Stomach (tissue), 9 donors: ENCODE measurements around the gene ZC3H6. TPM values are rescaled to one million over a fixed set of nuclear protein-coding genes. Genes with fewer than 3 reads are reported as not detected.

Experiments used
- DNase-seq, 2 donors: peaks; one replicate each; pipeline versions ENCODE4 v3.0.0 to v3.0.0-alpha.2; 2013 to 2019
- H3K27ac ChIP-seq, 5 donors: fragments of 200-600 bp in 4 of 5; sonication (generic) in 4 of 5; one replicate each; pipeline ENCODE4 v1.5.1; 2013 to 2019; ENCODE audit warnings: mild to moderate bottlenecking in 1 of 5, moderate library complexity in 1 of 5
- H3K27me3 ChIP-seq, 3 donors: fragments of 200-600 bp; sonication (generic); one replicate each; pipeline ENCODE4 v1.5.1; 2017 to 2019; ENCODE audit warnings: mixed run types in 1 of 3
- H3K36me3 ChIP-seq, 4 donors: fragments of 200-600 bp; sonication (generic); 1 replicate in 3 of 4; 2 replicates in 1 of 4; pipeline ENCODE4 v1.5.1; 2016 to 2019
- H3K4me1 ChIP-seq, 4 donors: fragments of 200-600 bp; sonication (generic); one replicate each; pipeline ENCODE4 v1.5.1; 2016 to 2019
- H3K4me3 ChIP-seq, 4 donors: fragments of 200-600 bp; sonication (generic) in 3 of 4; one replicate each; pipeline ENCODE4 v1.5.1; 2016 to 2019; ENCODE audit warnings: mild to moderate bottlenecking in 1 of 4
- H3K9me3 ChIP-seq, 4 donors: fragments of 200-600 bp; sonication (generic); one replicate each; pipeline ENCODE4 v1.5.1; 2016 to 2019
- CTCF ChIP-seq, 7 experiments: fragments of 450-650 bp in 4 of 7; fragments of 200-600 bp in 3 of 7; sonication (generic) in 3 of 7; IDR thresholded peaks; one replicate each; pipeline ENCODE4 v1.5.1; 2016 to 2019; ENCODE audit warnings: antibody characterized with exemption in 7 of 7, control low read depth in 2 of 7, mild to moderate bottlenecking in 1 of 7
- EP300 ChIP-seq: sonication (generic); formaldehyde crosslinking; IDR thresholded peaks from one replicate; pipeline ENCODE4 v1.6.1; 2017; ENCODE audit warnings: antibody characterized with exemption
- POLR2A ChIP-seq, 4 donors: fragments of 450-650 bp; IDR thresholded peaks; one replicate each; pipeline ENCODE4 v1.6.1; 2016; ENCODE audit warnings: antibody characterized with exemption in 4 of 4, control low read depth in 2 of 4, mild to moderate bottlenecking in 1 of 4, moderate library complexity in 1 of 4
- POLR2AphosphoS5 ChIP-seq, 3 donors: sonication (generic); formaldehyde crosslinking; IDR thresholded peaks; one replicate each; pipeline ENCODE4 v1.6.1; 2016; ENCODE audit warnings: antibody characterized with exemption in 3 of 3
- WGBS, 5 donors: extraction: QIAGEN DNeasy Blood & Tissue Kit in 3 of 5; methylation state at CpG; one replicate each; pipeline versions ENCODE4 v1.1.5 to v1.1.7; 2013 to 2018; 5-methylcytosine and 5-hydroxymethylcytosine counted together
- intact Hi-C: fragments of 100-400 bp; cut with DNase I; formaldehyde crosslinking; loops from one replicate; pipeline ENCODE4 v1.15.1; 2023; ENCODE audit warnings: low total_unique reads
- polyA plus RNA-seq, 3 donors: library from polyadenylated mRNA; stranded (reverse); fragments of 200-250 nt; gene quantifications; one replicate each; pipeline ENCODE4 v1.2.3, GENCODE V29; 2013
- total RNA-seq, 5 donors: library from RNA; depleted of rRNA; stranded (reverse); fragments of >200 nt; gene quantifications; one replicate each; pipeline versions ENCODE4 v1.1.0 to v1.2.3, GENCODE V29; 2014 to 2016
- donor health status: healthy with polysubstance abuse.
- donor health status: Bipolar disorder and iron deficiency.
- donor health status: healthy.

The ZC3H6 gene
- total and polyA plus RNA-seq, 8 donors = 0.61 to 15.6 (median 2.9) TPM

DNA sequence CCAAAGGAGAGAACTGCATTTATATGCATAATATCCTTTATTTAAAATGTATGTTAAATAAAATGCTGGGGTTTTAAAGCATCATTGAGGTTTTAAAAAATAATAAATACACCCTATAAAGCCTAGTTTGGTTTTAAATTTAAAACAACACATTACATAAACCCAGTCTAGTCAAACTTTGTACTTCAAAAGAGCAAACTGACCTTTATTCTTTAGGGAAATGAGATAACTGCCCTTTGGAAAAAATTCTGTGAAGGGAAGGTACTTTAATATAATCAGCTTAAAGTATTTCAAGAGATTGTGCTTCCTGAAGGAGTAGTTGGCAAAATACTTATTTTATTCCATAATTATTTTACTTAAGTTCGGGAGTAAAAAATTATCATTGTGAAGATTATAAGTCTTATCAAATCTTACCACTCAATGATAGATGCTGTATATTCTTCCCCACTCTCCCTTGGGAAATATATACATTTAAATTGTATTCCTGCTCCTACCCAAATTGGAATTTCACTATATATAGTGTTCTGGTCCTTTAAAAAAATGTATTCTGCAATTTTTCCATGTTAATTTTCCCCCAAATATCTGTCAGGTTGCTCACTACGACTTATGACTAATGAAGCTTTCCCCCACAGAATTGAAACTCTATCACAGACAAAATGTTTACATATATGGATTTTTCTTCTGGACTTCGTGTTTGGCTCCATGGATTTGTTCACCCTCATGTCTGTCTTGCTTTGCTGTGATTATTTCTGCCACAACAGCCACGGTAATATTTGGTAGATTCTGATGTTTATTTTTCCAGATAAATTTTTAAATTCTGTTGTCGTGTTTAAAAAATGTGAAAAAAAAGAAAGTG is 42.1 kb downstream of the ZC3H6 start:
- H3K4me3 ChIP-seq = no peak overlapping the region
- intact Hi-C loops = loop anchor here (2.0 kb wide), 1 partner anchor 27 kb away; no protein-coding TSS in a partner anchor
- H3K9me3 ChIP-seq = no peaks in the 10 kb centered on the region
- DNase-seq = peak in 1 of 2 donors; percentile 17
- H3K36me3 ChIP-seq = peaks cover 0 to 39% (median 23%) of the 10 kb centered on the region in 4 donors
- H3K27ac ChIP-seq = no peak overlapping the region
- WGBS, 5 donors = 59 to 65% (median 62%) methylated on average over 5 of the region's 5 CpGs
- H3K27me3 ChIP-seq = no peaks in the 10 kb centered on the region
- peaks cover 0 to 5% (median 0%) of the 10 kb centered on the region in 4 donors for H3K4me1 ChIP-seq
- TF ChIP-seq POLR2A (IDR thresholded peaks at IDR 0.05) (no peak), POLR2AphosphoS5 (IDR thresholded peaks at IDR 0.05) (no peak), CTCF (IDR thresholded peaks at IDR 0.05) (no peak)

GRCh38 chr2:112318515-112318914 is 43.1 kb downstream of the ZC3H6 start:
- Histone ChIP-seq H3K4me3 (no peak overlapping the region), H3K27ac (no peak overlapping the region), H3K4me1 (peaks cover 0 to 5% (median 0%) of the 10 kb centered on the region in 4 donors), H3K9me3 (no peaks in the 10 kb centered on the region), H3K27me3 (no peaks in the 10 kb centered on the region), H3K36me3 (peaks cover 0 to 39% (median 21%) of the 10 kb centered on the region in 4 donors)
- no peak for TF ChIP-seq EP300
- no peak for DNase-seq
- intact Hi-C loops = loop anchor here (2.0 kb wide), 1 partner anchor 26 kb away; no protein-coding TSS in a partner anchor
- WGBS, 5 donors = 58 to 76% (median 72%) methylated on average over 3 of the region's 3 CpGs

- no peak for TF ChIP-seq POLR2A (IDR thresholded peaks at IDR 0.05)
- TF ChIP-seq EP300 = no peak
- TF ChIP-seq CTCF (IDR thresholded peaks at IDR 0.05) = no peak
- no peak for TF ChIP-seq POLR2AphosphoS5 (IDR thresholded peaks at IDR 0.05)
- DNase-seq = no peak
- intact Hi-C loops = no loop called here
- H3K9me3 ChIP-seq = no peaks in the 10 kb centered on the region
- H3K27ac ChIP-seq = no peak overlapping the region
- 89 to 98% (median 92%) methylated on average over 3 of the region's 3 CpGs for whole genome bisulfite sequencing, 5 donors
- H3K4me3 ChIP-seq = no peak overlapping the region
- peaks cover 0 to 61% (median 45%) of the 10 kb centered on the region in 4 donors for H3K36me3 ChIP-seq
- peaks cover 0 to 3% (median 0%) of the 10 kb centered on the region in 4 donors for H3K4me1 ChIP-seq
- no peaks in the 10 kb centered on the region for H3K27me3 ChIP-seq
Measured at GRCh38 chr2:112321375-112322320, 46.3 kb downstream of the ZC3H6 start.

- no peak for DNase-seq
- intact Hi-C loops = no loop called here
- TF ChIP-seq CTCF (IDR thresholded peaks at IDR 0.05) (no peak), POLR2AphosphoS5 (IDR thresholded peaks at IDR 0.05) (no peak), POLR2A (IDR thresholded peaks at IDR 0.05) (no peak), EP300 (no peak)
Measured at GRCh38 chr2:112322919-112323318, 47.5 kb downstream of the ZC3H6 start.

More at GRCh38 chr2:112322919-112323318, 47.5 kb downstream of the ZC3H6 start:
- H3K27ac ChIP-seq = no peak overlapping the region
- H3K9me3 ChIP-seq = no peaks in the 10 kb centered on the region
- peaks cover 1 to 63% (median 50%) of the 10 kb centered on the region in 4 donors for H3K36me3 ChIP-seq
- WGBS, 5 donors = 85 to 93% (median 90%) methylated on average over 3 of the region's 3 CpGs
- no peaks in the 10 kb centered on the region for H3K4me1 ChIP-seq
- no peaks in the 10 kb centered on the region for H3K27me3 ChIP-seq
- no peak overlapping the region for H3K4me3 ChIP-seq
